ENCODE data around the gene GALNT8.

DNA sequence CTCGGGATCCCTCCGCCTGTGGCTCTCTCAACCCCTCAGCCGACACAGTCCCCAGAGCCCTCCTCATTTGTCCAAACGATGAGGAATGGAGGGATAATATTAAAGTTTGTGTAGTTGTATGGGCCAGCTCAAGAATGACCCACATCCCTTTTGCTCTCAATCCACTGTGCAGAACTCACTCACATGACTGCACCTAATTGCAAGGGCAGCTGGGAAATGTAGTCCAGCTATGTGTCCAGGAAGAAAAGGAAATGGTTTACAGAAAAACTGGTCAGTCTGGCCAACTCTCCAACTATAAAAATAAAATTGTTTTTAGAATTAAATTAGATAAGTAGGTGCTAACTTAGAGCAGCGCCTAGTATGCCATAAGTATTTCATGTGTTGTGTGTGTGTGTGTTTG lies 66.6 kb downstream of the GALNT8 start:
- TF ChIP-seq, protein P1, sequence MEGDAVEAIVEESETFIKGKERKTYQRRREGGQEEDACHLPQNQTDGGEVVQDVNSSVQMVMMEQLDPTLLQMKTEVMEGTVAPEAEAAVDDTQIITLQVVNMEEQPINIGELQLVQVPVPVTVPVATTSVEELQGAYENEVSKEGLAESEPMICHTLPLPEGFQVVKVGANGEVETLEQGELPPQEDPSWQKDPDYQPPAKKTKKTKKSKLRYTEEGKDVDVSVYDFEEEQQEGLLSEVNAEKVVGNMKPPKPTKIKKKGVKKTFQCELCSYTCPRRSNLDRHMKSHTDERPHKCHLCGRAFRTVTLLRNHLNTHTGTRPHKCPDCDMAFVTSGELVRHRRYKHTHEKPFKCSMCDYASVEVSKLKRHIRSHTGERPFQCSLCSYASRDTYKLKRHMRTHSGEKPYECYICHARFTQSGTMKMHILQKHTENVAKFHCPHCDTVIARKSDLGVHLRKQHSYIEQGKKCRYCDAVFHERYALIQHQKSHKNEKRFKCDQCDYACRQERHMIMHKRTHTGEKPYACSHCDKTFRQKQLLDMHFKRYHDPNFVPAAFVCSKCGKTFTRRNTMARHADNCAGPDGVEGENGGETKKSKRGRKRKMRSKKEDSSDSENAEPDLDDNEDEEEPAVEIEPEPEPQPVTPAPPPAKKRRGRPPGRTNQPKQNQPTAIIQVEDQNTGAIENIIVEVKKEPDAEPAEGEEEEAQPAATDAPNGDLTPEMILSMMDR (IDR thresholded peaks at IDR 0.05; ENCODE audit: insufficient read depth, low read length, poor library complexity, severe bottlenecking), result no peak
- no peak for TF ChIP-seq EZH2phosphoT487 (conservative IDR thresholded peaks at IDR 0.05; ENCODE audit: low read length)

Measured in SU-DHL-6 (cell line).